NCI-H774 (cell line): ENCODE results near the gene MAP3K8.
A peak's percentile ranks its signal among the peaks of the same experiment; 100 is the strongest.

Experiments
- DNase-seq: peaks from one replicate; lab custom pipeline; 2025; lab: John Stamatoyannopoulos, UW

The MAP3K8 gene

DNA sequence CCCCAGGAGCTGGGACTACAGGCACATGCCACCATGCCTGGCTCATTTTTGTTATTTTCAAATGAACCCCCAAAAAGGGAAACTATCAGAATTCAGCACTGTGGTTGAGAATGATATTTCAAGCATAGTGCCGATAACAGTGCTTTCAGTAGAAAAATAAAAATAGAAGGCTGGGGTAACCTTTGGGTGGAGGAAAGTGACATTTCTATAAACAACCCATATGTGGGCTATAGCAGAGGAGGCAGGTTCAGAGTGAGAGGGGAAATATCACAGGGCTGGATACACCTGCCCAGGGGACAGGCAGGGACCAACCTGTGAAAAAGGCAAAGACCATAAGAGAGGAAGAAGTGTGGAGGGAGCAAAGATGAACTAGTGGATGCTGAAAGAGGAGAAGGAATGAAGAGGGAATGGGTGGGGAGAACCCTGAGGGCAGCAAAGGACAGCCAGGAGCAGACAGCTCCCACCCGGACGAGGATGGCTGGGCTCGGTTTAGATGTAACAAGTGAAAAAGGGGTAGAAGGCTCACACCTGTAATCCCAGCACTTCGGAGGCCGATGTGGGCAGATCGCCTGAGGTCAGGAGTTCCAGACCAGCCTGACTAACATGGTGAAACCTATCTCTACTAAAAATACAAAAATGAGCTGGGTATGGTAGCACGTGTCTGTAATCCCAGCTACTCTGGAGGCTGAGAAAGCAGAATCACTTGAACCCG is 56.5 kb downstream of the MAP3K8 start:
- no peak for DNase-seq

DNA sequence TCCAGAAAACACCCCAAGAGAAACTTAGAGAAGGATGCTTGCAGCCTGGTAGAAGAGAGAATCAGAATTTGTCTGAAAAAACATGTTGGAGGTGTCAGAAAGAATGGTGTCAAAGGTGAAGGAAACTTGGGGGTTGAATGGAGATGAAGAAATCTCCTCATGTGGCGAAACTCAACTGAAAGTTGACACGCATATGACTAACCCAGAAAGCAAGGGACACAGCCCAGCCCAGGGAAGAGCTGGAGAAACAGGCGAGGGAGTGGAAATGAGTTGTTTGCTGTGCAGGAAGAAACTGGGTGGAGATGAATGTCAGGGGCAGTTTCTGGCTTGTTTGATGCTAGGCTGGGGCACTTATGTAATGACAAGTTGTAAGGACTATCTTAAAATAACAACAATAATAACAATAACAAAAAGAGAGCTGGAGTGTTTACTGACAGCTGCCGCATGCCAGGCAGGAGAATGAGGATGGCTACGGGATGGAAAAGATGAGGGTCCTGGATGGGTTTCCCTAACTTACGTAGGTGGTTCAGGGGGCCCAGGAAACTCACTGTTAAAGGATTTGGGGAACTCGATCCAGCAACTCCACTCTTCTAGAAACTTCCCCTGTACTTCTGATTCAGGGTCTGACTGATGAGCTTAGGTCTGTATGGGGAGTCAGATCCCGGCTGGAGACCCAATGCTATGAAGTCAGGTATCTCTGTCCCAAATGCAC is 57.4 kb downstream of the MAP3K8 start:
- DNase-seq = no peak

DNA sequence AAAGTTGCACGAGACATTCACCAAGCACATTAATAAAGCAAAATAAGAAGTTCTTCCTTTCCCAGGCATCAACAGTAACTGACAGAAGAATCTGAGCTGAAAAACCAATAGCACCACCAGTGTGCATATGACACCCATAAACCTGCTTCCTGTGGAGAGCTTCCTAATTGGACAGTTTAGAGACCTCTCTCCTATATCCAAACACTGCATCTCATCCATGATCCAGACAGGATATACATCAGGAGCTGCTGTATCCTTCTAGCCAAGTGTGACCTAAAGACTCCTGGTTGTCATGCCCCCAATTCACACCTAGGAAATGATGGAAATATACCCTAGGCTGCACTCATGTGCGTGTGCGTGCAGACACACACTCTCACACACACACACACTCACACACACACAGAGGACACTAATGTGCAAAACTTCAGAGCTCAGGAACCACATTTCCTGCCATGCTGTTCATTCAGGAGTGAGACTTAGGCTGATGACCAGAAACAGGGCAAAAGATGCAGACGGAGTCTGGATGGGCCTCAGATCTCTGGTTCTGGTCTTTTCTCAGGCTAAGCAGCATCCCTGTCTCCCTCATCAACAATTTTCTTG is 58.0 kb downstream of the MAP3K8 start:
- DNase-seq = no peak

DNA sequence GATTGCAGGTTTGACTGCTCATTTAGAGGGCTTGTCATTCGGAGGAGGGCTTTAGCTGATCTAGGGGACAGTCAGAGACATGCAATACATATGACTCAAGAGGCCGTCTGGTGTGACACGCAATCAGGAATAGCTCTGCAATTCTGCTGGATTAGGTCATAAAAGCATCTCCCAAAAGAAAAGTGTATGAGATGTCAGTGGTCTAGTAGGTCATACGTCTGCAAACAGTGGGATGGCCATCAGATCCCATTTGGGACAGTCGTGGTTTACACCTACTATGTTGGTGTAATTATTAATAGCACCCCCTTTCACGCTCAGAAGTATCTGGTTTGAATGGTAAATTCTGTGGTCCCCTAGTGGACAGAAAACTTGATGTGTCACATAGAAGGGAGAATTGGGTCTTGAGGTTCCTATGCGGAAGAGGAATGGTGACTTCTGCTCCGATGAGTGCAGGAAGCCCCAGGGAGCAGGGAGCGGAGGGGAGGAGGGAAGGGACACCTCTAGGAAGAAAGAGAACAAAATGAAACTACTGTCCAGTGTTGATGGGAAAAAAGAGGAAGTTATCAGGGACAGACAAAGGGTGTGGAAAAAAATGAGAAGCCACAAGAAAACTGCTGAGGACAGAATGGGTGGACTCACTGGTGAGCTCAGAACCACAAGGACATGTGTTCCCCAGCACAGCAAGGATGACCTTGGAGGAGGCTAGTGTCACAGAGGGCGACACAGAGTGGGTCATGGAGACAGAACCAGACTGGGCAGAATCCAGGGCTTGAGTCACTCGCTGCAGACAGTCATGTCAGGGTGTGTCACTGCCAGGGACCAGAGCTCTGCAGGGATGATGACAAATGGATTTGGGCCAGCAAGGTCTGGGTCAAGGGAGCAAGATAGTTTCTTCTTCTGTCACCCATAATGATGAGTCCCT is 59.9 kb downstream of the MAP3K8 start:
- no peak for DNase-seq

DNA sequence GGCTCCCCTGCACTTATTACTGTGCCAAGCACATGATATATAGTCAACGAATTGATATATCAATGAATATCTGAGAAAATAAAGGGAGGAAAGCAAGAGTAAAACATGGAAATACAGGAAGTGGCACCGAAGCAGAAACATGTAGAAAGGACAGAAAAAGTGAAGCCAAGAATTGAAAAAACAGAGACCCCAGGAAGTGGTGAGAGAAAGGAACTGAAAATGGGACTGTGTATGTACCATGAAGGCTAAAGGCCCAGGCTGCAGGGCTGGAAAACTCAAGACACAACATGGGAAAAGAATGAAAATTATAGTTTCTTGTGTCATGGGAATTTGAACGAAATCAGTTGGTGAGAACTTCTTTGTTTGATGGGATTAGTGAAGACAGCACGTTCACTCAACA is 60.6 kb downstream of the MAP3K8 start:
- DNase-seq = no peak

DNA sequence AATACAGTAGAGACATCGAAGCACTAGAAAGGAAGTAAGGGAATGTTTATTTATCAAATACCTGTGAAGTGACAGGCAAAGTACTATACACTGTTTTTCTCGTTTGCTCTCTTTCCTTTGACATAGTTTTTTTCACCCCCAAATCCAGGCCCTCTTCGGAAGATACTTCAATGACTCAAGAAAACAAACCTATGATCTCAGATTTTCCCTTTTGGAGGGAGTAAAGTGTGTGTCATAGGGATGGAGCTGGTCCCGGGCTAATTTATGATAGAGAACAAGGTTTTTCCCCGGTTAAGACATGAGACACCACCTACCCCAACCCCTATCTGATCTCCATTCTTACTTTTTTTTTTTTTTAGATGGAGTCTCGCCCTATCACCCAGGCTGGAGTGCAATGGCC is 61.7 kb downstream of the MAP3K8 start:
- no peak for DNase-seq

DNA sequence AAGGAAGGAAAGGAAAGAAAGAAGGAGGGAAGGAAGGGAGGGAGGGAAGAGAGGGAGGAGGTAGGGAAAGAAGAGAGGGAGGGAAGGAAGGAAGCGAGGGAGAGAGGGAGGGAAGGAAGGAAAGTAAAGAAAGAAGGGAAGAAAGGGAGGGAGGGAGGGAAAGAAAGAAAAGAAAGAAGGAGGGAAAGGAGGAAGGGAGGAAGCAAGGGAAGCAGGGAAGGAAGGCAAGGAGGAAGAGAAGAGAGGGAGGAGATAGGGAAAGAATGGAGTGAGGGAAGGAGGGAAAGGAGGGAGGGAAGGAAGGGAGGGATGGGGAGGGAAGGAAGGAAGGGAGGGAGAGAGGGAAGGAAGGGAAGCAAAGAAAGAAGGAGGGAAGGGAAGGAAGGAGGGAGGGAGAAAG is 65.8 kb downstream of the MAP3K8 start:
- no peak for DNase-seq

DNA sequence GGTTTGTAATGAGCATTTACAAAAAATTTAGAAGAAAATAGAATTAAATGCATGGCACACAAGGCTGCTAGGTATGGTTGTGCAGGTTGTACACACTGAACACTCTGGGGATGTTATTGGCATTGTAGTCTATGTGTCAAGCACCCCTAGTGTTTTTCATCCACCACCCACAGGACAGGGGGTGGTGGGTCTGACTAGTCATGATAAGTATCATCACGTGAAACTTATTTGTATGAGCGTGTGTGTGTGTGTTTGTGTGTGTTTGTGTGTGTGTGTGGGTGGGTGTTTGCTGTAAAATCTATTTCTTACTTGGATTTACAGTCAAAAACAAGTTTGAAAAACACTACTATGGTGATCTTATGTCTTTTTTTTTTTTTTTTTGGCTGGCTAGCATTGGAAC is 66.5 kb downstream of the MAP3K8 start:
- no peak for DNase-seq

DNA sequence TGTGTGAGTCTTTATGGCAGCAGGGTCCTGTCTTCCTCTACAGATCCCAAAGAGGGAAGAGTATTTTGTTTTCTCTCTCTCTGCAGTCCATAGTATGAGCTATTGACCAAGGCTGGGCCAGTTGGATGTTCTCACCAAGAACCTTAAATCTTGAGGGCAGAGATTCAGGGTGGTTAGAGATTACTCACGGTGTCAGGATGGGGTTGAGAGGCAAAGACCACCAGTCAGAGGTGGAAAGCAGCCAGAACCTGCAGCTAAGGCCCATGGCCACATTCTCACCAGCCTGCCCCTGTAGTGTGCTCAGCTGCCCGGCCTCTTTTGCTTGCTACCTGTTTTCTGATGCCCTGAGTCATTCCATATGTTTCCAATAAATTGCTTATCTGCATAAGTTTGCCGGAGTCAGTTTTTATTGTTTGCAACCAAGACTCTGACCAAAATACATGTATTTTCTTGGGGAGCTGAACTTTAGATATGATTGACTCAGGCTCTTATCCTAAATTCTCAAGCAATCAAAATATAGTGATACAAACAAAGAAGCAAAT is 67.0 kb downstream of the MAP3K8 start:
- DNase-seq = no peak

DNA sequence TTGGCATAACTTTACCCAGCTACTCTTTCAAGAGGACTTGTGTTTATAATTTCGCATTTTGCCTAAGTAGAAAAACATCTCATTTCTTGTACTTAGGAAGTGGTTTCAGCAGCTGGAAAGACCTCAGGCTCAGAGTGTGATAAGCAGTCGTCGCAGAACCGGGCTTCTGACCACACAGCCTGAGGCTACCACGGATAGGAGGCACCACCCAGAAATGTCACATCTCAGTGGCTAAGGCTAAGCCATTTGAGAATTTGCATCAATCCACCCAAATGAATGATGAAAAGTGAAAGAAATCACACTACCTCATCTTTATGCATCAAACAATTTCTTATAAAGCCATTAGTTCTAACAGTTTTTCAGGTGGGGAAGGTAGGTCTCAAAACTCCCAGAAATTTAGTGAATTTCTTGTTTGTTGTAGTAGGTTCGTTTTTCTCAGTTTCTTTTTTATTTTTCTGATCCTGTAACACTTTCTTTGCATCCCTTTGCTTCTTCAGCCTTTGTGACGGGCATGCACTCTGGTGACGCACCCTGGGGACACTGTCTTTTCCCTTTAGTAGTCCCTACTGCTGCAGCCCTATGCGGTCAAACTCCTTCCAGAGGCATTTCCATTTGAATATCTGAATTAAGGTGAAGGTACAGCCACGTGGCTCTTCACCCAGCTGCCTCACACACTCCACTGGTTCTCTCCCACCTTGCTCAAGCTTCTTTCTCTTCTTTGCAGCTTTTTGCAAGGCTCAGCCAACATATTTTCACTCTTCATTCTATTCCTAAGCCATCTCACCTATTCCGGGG is 68.5 kb downstream of the MAP3K8 start:
- DNase-seq = no peak

DNA sequence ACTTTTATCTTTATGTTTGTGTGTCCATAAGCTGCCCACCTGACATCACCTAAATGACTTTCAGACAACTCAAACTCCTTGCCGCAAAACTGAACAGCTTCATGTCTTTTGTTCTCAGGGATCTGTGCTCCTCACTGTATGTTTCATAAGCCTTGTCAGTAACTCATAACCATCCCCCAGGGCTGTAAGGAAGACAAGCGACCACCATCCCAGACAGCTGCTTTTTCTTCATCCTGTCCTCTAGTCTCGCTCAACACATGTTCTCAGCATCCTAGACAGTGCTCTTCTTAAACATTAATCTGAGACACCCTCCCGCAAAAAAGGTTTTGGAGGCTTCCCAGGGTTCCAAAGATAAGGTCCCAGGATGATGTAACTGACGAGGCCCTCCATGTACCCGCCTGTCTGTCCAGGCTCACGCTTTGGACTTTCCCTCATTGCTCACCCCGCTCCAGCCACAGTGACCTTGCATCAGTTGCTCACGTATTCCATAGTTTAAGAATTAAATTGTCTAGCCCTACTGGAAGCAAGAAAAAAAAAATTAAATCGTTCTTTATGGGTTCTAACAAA is 69.8 kb downstream of the MAP3K8 start:
- no peak for DNase-seq

DNA sequence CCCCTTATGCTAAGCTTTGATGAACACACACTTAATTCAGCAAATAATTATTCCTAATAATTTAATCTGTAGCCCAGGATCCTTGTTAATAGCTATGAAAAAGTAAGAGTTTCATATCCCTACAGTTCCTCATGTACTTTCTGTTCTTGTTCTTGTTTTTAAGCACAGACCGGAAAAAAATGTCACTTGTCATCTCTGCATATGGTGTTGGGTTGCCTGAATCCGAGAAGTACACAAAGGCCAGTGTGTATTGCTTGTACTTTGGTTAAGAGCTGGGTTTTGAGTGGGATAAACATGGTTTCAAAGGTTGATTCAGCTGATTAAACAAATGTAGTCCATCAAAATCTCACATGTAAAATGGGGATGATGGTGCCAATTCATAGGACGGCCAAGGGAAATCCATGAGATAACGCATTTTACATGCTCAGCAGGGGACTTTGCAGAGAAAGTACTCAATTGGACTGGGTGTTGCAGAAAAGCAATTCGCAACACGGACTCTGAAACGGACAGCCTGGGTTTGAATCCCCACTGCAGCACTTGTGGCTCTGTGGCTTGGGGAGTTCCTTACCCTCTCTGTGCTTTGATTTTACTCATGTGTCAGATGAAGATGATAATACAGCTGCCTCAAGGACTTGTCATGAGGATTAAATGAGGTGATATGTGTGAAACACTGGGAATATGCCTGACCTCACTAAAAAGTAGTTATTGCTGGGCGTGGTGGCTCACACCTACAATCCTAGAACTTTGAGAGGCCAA is 71.7 kb downstream of the MAP3K8 start:
- DNase-seq = peak; percentile 48

DNA sequence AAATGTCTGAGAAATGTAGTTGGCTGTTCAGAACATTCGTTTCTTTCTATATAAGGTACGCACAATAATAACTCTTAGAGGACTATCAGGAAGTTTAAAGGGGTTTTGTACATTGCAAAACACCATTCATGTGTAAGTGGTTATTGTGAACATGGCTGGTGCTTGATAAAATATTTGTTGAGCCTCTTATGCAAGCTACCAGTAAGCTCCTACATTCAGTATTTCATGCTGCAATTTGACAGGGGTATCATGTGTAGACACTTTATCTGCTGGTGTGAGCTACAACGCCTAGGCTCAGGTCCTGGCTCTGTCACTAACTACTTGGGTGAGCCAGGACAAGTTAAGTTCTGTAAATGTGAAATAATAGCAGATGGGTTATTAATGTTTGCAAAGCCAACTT is 75.5 kb downstream of the MAP3K8 start:
- DNase-seq = no peak

DNA sequence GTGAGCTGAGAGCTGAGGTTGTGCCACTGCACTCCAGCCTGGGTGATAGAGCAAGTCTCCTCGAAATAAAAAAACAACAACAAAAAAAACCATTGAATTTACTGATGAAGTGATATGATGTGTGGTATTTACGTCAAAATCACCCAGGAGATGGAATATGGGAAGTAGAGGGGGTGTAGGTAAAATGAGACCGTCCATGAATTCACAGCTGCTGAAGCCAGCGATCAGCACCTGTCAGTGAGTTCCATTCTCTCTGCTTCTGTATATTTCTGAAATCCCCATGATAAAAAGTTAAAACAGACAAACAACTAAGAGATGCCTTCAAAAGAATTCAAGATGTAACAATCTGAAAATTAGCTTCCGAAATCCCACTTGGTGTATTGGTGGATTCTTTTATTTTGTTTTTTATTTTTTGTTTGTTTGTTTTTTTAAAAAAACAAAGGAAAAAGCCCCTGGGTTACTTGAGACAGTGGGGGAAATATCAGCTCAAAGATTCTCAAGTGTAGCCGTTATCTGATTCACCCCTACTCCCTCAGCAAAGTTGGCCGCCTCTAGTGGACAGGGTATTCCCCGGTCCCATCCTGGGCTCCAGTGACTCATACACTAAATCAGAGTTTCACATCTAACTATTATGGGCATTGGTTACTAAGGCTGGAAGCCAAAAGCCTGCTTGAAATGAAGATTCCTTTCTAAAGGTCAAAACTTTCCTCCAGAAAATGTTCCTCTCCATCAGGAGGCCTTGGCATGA is 76.4 kb downstream of the MAP3K8 start:
- DNase-seq = no peak

DNA sequence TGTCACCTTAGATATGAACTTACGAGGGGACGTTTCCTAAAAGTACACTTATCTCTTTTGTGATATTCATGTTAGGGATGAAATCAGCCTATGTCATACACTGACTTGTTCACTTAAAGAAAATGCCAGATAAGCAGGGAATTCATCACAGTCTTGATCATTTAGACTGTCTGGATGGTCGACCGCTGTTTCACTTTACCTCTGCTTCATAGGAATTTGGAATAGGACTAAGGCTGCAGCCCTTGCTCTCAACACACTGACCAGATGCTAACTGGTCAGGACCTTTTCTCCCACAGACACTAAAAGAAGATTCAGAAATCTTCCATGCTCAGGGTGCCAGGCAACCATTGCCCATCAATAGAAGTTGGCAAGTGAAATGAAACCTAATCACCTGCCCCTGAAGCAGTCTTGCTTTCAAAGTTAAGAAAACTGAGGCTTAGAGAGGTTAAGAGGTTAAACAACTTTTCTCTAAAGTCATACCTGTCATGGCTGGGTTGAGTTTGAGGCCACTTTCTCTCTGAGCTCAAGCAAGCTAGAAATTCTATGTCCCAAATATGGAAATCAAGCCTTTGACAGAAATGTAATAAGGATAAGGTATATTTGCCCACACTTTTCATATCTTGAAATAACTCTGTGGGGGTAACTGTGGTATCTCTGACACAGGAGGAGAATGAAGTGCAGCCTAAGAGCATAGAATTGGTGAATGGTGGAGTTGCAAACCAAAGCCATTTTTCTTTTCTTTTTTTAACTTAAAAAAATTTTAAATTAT is 77.1 kb downstream of the MAP3K8 start:
- DNase-seq = no peak
